GM12878 (cell line): ENCODE results near the gene PRDM15. TPM values are rescaled to one million over a fixed set of nuclear protein-coding genes. Genes with fewer than 3 reads are reported as not detected.
A peak's percentile ranks its signal among the peaks of the same experiment; 100 is the strongest.

Experiments
- BRCA1 ChIP-seq: IDR thresholded peaks from 2 replicates; pipeline ENCODE4 v1.6.1; 2011; ENCODE audit warnings: low read depth, low read length, improper control_type of control experiment
- CEBPZ ChIP-seq: fragments of 150-350 bp; IDR thresholded peaks from 2 replicates; pipeline ENCODE4 v1.6.1; 2016; ENCODE audit warnings: low read depth, low read length
- GABPA ChIP-seq: IDR thresholded peaks from 2 replicates; pipeline ENCODE4 v1.6.1; 2014; ENCODE audit warnings: antibody characterized with exemption, low read depth, mild to moderate bottlenecking, inconsistent platforms
- MAX ChIP-seq: IDR thresholded peaks from 2 replicates; pipeline ENCODE4 v1.6.1; 2012; ENCODE audit warnings: low read depth, low read length, improper control_type of control experiment
- MLLT1 ChIP-seq: fragments of 450-650 bp; IDR thresholded peaks from 2 replicates; pipeline ENCODE4 v1.6.1; 2016; ENCODE audit warnings: mild to moderate bottlenecking
- USF2 ChIP-seq: IDR thresholded peaks from 2 replicates; pipeline ENCODE4 v1.6.1; 2011; ENCODE audit warnings: low read depth, low read length, improper control_type of control experiment, borderline replicate concordance
- ZNF622 ChIP-seq: fragments of 450-650 bp; IDR thresholded peaks from 2 replicates; pipeline ENCODE4 v1.6.1; 2017; ENCODE audit warnings: mild to moderate bottlenecking, inconsistent platforms
- polyA plus RNA-seq, 11 experiments: library from polyadenylated mRNA; depleted of rRNA in 4 of 11; unstranded in 6 of 11; stranded (reverse) in 5 of 11; fragments of >200 nt; fragmentation: Nextera tagmentation in 4 of 11; fragmentation: Illumina TruSeq in 1 of 11; extraction: Ambion mirVana in 4 of 11; extraction: Trizol in 1 of 11; gene quantifications; 1 replicate in 1 of 11; 2 replicates in 10 of 11; pipeline versions ENCODE4 v1.2.1 to v1.2.3, GENCODE V29; 2011 to 2016; ENCODE audit warnings: inconsistent platforms in 2 of 11, missing spikeins in 2 of 11, low read depth in 1 of 11
- total RNA-seq, 4 experiments: library from RNA; depleted of rRNA in 3 of 4; stranded (reverse); fragments of >200 nt in 3 of 4; fragmentation: Illumina TruSeq in 1 of 4; extraction: Trizol in 1 of 4; gene quantifications; 2 replicates each; pipeline versions ENCODE4 v1.2.1 to v1.2.3, GENCODE V29; 2013 to 2021
- TF ChIP-seq, protein P1 (sequence below): fragments of 450-650 bp; IDR thresholded peaks from 2 replicates; pipeline ENCODE4 v1.6.1; 2016; ENCODE audit warnings: mild to moderate bottlenecking, moderate library complexity, borderline replicate concordance
- TF ChIP-seq, protein P2 (sequence below): fragments of 450-650 bp; IDR thresholded peaks from 2 replicates; pipeline ENCODE4 v1.6.1; 2017; ENCODE audit warnings: mild to moderate bottlenecking, low read depth, inconsistent platforms; ENCODE audit not compliant: poor library complexity, severe bottlenecking
- TF ChIP-seq, protein P3 (sequence below): fragments of 450-650 bp; IDR thresholded peaks from 2 replicates; pipeline ENCODE4 v1.6.1; 2017; ENCODE audit warnings: mild to moderate bottlenecking

The PRDM15 gene
- total and polyA plus RNA-seq, 10 of the 15 experiments (the other 5 are each of a cell fraction or from before 2014, with no cell fraction given) = 2.2 to 16.0 (median 8.6) TPM

DNA sequence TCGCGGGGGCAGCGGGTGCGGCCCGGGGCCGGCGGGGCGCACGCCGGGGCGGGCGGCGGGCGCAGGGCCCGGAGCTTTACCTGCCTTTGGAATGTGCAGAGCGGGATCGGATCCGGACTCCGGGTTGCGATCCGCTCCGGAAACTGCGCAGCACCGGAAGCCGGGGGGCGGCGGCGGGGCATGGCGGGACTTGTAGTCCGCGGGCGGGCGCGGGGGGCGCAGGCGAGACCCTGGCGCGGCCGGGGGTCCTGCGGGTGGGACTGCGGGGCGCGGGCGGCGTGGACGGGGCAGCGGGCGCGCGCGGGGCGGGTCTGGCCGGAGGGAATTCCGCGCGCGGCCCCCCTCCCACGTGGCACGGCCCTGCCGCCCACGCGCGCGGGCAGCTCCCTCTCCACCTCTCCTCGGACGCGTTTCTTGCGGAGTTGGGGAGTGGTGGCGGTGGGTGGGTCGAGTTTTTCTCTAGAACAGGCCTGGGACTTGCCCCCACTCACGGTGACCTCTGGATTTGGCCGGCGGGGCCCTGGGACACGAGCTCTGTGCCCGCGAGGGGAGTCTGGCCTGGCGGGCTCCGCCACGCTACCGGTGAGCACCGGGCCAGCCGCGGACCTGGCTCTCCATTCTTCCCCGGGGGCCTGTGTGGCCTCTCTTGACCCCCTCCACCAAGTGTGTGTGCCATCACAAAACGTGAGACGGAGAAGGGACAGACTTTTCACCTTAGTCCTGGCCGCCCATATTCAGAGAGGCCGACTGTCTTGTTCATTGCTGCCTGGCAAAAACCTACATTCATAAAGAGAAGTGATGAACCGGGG, at the start of gene PRDM15 (continued):
- TF ChIP-seq, protein P1, sequence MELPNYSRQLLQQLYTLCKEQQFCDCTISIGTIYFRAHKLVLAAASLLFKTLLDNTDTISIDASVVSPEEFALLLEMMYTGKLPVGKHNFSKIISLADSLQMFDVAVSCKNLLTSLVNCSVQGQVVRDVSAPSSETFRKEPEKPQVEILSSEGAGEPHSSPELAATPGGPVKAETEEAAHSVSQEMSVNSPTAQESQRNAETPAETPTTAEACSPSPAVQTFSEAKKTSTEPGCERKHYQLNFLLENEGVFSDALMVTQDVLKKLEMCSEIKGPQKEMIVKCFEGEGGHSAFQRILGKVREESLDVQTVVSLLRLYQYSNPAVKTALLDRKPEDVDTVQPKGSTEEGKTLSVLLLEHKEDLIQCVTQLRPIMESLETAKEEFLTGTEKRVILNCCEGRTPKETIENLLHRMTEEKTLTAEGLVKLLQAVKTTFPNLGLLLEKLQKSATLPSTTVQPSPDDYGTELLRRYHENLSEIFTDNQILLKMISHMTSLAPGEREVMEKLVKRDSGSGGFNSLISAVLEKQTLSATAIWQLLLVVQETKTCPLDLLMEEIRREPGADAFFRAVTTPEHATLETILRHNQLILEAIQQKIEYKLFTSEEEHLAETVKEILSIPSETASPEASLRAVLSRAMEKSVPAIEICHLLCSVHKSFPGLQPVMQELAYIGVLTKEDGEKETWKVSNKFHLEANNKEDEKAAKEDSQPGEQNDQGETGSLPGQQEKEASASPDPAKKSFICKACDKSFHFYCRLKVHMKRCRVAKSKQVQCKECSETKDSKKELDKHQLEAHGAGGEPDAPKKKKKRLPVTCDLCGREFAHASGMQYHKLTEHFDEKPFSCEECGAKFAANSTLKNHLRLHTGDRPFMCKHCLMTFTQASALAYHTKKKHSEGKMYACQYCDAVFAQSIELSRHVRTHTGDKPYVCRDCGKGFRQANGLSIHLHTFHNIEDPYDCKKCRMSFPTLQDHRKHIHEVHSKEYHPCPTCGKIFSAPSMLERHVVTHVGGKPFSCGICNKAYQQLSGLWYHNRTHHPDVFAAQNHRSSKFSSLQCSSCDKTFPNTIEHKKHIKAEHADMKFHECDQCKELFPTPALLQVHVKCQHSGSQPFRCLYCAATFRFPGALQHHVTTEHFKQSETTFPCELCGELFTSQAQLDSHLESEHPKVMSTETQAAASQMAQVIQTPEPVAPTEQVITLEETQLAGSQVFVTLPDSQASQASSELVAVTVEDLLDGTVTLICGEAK = 0 out of 2 replicates have a peak, but pooled peaks have one; percentile 15
- TF ChIP-seq MLLT1 (no peak), ZNF622 (no peak), USF2 (no peak), GABPA (peak; percentile 83), MAX (no peak; the same call in none of the 2 replicates), CEBPZ (no peak), BRCA1 (no peak)
- TF ChIP-seq, protein P2, sequence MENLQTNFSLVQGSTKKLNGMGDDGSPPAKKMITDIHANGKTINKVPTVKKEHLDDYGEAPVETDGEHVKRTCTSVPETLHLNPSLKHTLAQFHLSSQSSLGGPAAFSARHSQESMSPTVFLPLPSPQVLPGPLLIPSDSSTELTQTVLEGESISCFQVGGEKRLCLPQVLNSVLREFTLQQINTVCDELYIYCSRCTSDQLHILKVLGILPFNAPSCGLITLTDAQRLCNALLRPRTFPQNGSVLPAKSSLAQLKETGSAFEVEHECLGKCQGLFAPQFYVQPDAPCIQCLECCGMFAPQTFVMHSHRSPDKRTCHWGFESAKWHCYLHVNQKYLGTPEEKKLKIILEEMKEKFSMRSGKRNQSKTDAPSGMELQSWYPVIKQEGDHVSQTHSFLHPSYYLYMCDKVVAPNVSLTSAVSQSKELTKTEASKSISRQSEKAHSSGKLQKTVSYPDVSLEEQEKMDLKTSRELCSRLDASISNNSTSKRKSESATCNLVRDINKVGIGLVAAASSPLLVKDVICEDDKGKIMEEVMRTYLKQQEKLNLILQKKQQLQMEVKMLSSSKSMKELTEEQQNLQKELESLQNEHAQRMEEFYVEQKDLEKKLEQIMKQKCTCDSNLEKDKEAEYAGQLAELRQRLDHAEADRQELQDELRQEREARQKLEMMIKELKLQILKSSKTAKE = no peak
- TF ChIP-seq, protein P3, sequence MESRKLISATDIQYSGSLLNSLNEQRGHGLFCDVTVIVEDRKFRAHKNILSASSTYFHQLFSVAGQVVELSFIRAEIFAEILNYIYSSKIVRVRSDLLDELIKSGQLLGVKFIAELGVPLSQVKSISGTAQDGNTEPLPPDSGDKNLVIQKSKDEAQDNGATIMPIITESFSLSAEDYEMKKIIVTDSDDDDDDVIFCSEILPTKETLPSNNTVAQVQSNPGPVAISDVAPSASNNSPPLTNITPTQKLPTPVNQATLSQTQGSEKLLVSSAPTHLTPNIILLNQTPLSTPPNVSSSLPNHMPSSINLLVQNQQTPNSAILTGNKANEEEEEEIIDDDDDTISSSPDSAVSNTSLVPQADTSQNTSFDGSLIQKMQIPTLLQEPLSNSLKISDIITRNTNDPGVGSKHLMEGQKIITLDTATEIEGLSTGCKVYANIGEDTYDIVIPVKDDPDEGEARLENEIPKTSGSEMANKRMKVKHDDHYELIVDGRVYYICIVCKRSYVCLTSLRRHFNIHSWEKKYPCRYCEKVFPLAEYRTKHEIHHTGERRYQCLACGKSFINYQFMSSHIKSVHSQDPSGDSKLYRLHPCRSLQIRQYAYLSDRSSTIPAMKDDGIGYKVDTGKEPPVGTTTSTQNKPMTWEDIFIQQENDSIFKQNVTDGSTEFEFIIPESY = no peak
